NOMO-1 (cell line): ENCODE results near the gene PRKCQ.
"Not testable (repeated sequence)": the region's sequence is repeated elsewhere in the genome, so short reads cannot be mapped to it uniquely, and the experiment has no call there.

Experiments
- DNase-seq, 2 experiments: peaks; one replicate each; lab custom pipeline; 2025; ENCODE audit not compliant: unreplicated experiment in 2 of 2; lab: John Stamatoyannopoulos, UW

The PRKCQ gene

GRCh38 chr10:6597478-6597877, 17.4 kb upstream of the PRKCQ start:
- no peak for DNase-seq

GRCh38 chr10:6595499-6595898, 15.4 kb upstream of the PRKCQ start:
- no peak for DNase-seq

- no peak for DNase-seq
These were observed 13.2 kb upstream of the PRKCQ start for GRCh38 chr10:6593241-6593671.

GRCh38 chr10:6592080-6592479, 12.0 kb upstream of the PRKCQ start:
- no peak for DNase-seq

GRCh38 chr10:6591668-6592067, 11.6 kb upstream of the PRKCQ start:
- no peak for DNase-seq

GRCh38 chr10:6590100-6590499, 10.0 kb upstream of the PRKCQ start:
- no peak for DNase-seq

- no peak for DNase-seq
These were observed 9.4 kb upstream of the PRKCQ start for GRCh38 chr10:6589287-6590094.

- DNase-seq, result no peak
These were observed 8.8 kb upstream of the PRKCQ start for GRCh38 chr10:6588845-6589244.

GRCh38 chr10:6588082-6588481, 8.0 kb upstream of the PRKCQ start:
- no peak for DNase-seq

- no peak for DNase-seq
These were observed 6.4 kb upstream of the PRKCQ start for GRCh38 chr10:6586501-6586900.

GRCh38 chr10:6583447-6583846, 3.4 kb upstream of the PRKCQ start:
- DNase-seq, result no peak

- not testable (repeated sequence) for DNase-seq
These were observed 2.8 kb upstream of the PRKCQ start for GRCh38 chr10:6582913-6583312.

GRCh38 chr10:6582298-6582697, 2.2 kb upstream of the PRKCQ start:
- DNase-seq, result no peak

GRCh38 chr10:6581778-6582228, 1.7 kb upstream of the PRKCQ start:
- no peak for DNase-seq

GRCh38 chr10:6581223-6581622, 1.1 kb upstream of the PRKCQ start:
- DNase-seq, result not testable (repeated sequence)

GRCh38 chr10:6580279-6581029, 378 bp upstream of the PRKCQ start:
- DNase-seq, result peak; percentile 58 to 79

- DNase-seq, result no peak
These were observed 733 bp downstream of the PRKCQ start for GRCh38 chr10:6579183-6579903.

- no peak for DNase-seq
These were observed 1.3 kb downstream of the PRKCQ start for GRCh38 chr10:6578795-6579182.

GRCh38 chr10:6578251-6578771, 1.8 kb downstream of the PRKCQ start:
- DNase-seq, result no peak

GRCh38 chr10:6576326-6576725, 3.8 kb downstream of the PRKCQ start:
- DNase-seq, result no peak

GRCh38 chr10:6574664-6575176, 5.4 kb downstream of the PRKCQ start:
- DNase-seq, result no peak
